ENCODE measurements around the gene HYAL3.

The HYAL3 gene

GRCh38 chr3:50327943-50328691 lies 28.9 kb upstream of the HYAL3 start, which contains the start of gene TUSC2:
Gene TUSC2, minus strand, starts transcription at chr3:50328223. Its CDS starts 124 bp downstream, at chr3:50328099.
- peak; percentile 83 to 91 (median 87) for DNase-seq (ENCODE audit: low read depth in 3 of 3)

GRCh38 chr3:50327129-50327528 lies 27.9 kb upstream of the HYAL3 start:
- no peak for DNase-seq (ENCODE audit: low read depth in 3 of 3)

GRCh38 chr3:50326182-50326541 lies 27.0 kb upstream of the HYAL3 start:
- no peak for DNase-seq (ENCODE audit: low read depth in 3 of 3)

- no peak for DNase-seq (ENCODE audit: low read depth in 3 of 3)
Observed at GRCh38 chr3:50325497-50326181, 26.4 kb upstream of the HYAL3 start.

- no peak for DNase-seq (ENCODE audit: low read depth in 3 of 3)
Observed at GRCh38 chr3:50325113-50325480, 25.9 kb upstream of the HYAL3 start.

- no peak for DNase-seq (ENCODE audit: low read depth in 3 of 3)
Observed at GRCh38 chr3:50324351-50325112, 25.3 kb upstream of the HYAL3 start.

- DNase-seq (ENCODE audit: low read depth in 3 of 3): no peak
Observed at GRCh38 chr3:50323614-50324199, 24.5 kb upstream of the HYAL3 start.

- no peak for DNase-seq (ENCODE audit: low read depth in 3 of 3)
Observed at GRCh38 chr3:50323092-50323600, 23.9 kb upstream of the HYAL3 start.

- no peak for DNase-seq (ENCODE audit: low read depth in 3 of 3)
Observed at GRCh38 chr3:50322386-50323091, 23.3 kb upstream of the HYAL3 start, which contains the start of gene HYAL2. Gene HYAL2, minus strand, starts transcription at chr3:50322745. Its CDS starts 2,256 bp downstream, at chr3:50320489.

GRCh38 chr3:50322115-50322385 lies 22.8 kb upstream of the HYAL3 start:
- no peak for DNase-seq (ENCODE audit: low read depth in 3 of 3)

GRCh38 chr3:50321336-50322114 lies 22.3 kb upstream of the HYAL3 start:
- peak; percentile 69 to 84 (median 70) for DNase-seq (ENCODE audit: low read depth in 3 of 3)

- peak in 2 of 3 experiments; percentile 43 to 54 for DNase-seq (ENCODE audit: low read depth in 3 of 3)
Observed at GRCh38 chr3:50320853-50321335, 21.7 kb upstream of the HYAL3 start.

- no peak for DNase-seq (ENCODE audit: low read depth in 3 of 3)
Observed at GRCh38 chr3:50319894-50320625, 20.9 kb upstream of the HYAL3 start.

GRCh38 chr3:50319181-50319893 lies 20.1 kb upstream of the HYAL3 start:
- DNase-seq (ENCODE audit: low read depth in 3 of 3): no peak

- no peak for DNase-seq (ENCODE audit: low read depth in 3 of 3)
Observed at GRCh38 chr3:50318615-50319014, 19.4 kb upstream of the HYAL3 start.

GRCh38 chr3:50318163-50318562 lies 19.0 kb upstream of the HYAL3 start:
- DNase-seq (ENCODE audit: low read depth in 3 of 3): no peak

GRCh38 chr3:50317300-50317699 lies 18.1 kb upstream of the HYAL3 start:
- no peak for DNase-seq (ENCODE audit: low read depth in 3 of 3)

- DNase-seq (ENCODE audit: low read depth in 3 of 3): peak in 1 of 3 experiments; percentile 62
Observed at GRCh38 chr3:50316657-50317242, 17.5 kb upstream of the HYAL3 start.

- no peak for DNase-seq (ENCODE audit: low read depth in 3 of 3)
Observed at GRCh38 chr3:50314816-50315215, 15.6 kb upstream of the HYAL3 start.
